ENCODE measurements around the gene PEX5L.

The PEX5L gene

GRCh38 chr3:179897231-179897630 is 139.5 kb downstream of the PEX5L start:
- Histone ChIP-seq H3K9me3 (ENCODE audit: insufficient read depth, low read length) (no peaks in the 10 kb centered on the region), H3K4me2 (ENCODE audit: low read depth, low read length, poor library complexity, severe bottlenecking) (no peak overlapping the region), H3K9ac (ENCODE audit: low read length) (no peak overlapping the region), H3K36me3 (ENCODE audit: low read length) (no peaks in the 10 kb centered on the region), H3K4me3 (ENCODE audit: insufficient read depth, low read length, poor library complexity, severe bottlenecking) (no peak overlapping the region), H3K27me3 (ENCODE audit: low read length) (no peaks in the 10 kb centered on the region), H4K20me1 (ENCODE audit: low read depth, low read length) (no peaks in the 10 kb centered on the region), H3K27ac (ENCODE audit: low read depth, low read length) (no peak overlapping the region), H2AFZ (ENCODE audit: low read depth, low read length, severe bottlenecking) (no peak overlapping the region), H3K79me2 (ENCODE audit: insufficient read depth, low read length) (no peaks in the 10 kb centered on the region), H3F3A (ENCODE audit: insufficient read depth) (no peaks in the 10 kb centered on the region), H3K9me2 (replicated peaks; ENCODE audit: insufficient read depth, low read length) (no peaks in the 10 kb centered on the region)
- TF ChIP-seq CTCF (IDR thresholded peaks at IDR 0.05; ENCODE audit: insufficient read depth, low read length, poor library complexity, severe bottlenecking) (no peak), EZH2phosphoT487 (conservative IDR thresholded peaks at IDR 0.05; ENCODE audit: low read length) (no peak)

- no peak overlapping the region for H3K27ac ChIP-seq (ENCODE audit: low read depth, low read length)
- no peaks in the 10 kb centered on the region for H3K27me3 ChIP-seq (ENCODE audit: low read length)
- no peak overlapping the region for H3K4me3 ChIP-seq (ENCODE audit: insufficient read depth, low read length, poor library complexity, severe bottlenecking)
- no peak overlapping the region for H3K9ac ChIP-seq (ENCODE audit: low read length)
- H3F3A ChIP-seq (ENCODE audit: insufficient read depth): no peaks in the 10 kb centered on the region
- no peaks in the 10 kb centered on the region for H3K36me3 ChIP-seq (ENCODE audit: low read length)
- no peaks in the 10 kb centered on the region for H3K79me2 ChIP-seq (ENCODE audit: insufficient read depth, low read length)
- no peaks in the 10 kb centered on the region for H4K20me1 ChIP-seq (ENCODE audit: low read depth, low read length)
- TF ChIP-seq EZH2phosphoT487 (conservative IDR thresholded peaks at IDR 0.05; ENCODE audit: low read length) (no peak), CTCF (IDR thresholded peaks at IDR 0.05; ENCODE audit: insufficient read depth, low read length, poor library complexity, severe bottlenecking) (no peak)
- H3K9me3 ChIP-seq (ENCODE audit: insufficient read depth, low read length): no peaks in the 10 kb centered on the region
- no peaks in the 10 kb centered on the region for H3K9me2 ChIP-seq (replicated peaks; ENCODE audit: insufficient read depth, low read length)
- H3K4me2 ChIP-seq (ENCODE audit: low read depth, low read length, poor library complexity, severe bottlenecking): no peak overlapping the region
- no peak overlapping the region for H2AFZ ChIP-seq (ENCODE audit: low read depth, low read length, severe bottlenecking)
These were observed 140.2 kb downstream of the PEX5L start for GRCh38 chr3:179896507-179896906.

GRCh38 chr3:179895330-179895729 is 141.4 kb downstream of the PEX5L start:
- Histone ChIP-seq H3K4me3 (ENCODE audit: insufficient read depth, low read length, poor library complexity, severe bottlenecking) (no peak overlapping the region), H3K36me3 (ENCODE audit: low read length) (no peaks in the 10 kb centered on the region), H3K9ac (ENCODE audit: low read length) (no peak overlapping the region), H3K27me3 (ENCODE audit: low read length) (no peaks in the 10 kb centered on the region), H3K9me2 (replicated peaks; ENCODE audit: insufficient read depth, low read length) (no peaks in the 10 kb centered on the region), H3K79me2 (ENCODE audit: insufficient read depth, low read length) (no peaks in the 10 kb centered on the region), H3F3A (ENCODE audit: insufficient read depth) (no peaks in the 10 kb centered on the region), H3K4me2 (ENCODE audit: low read depth, low read length, poor library complexity, severe bottlenecking) (no peak overlapping the region), H2AFZ (ENCODE audit: low read depth, low read length, severe bottlenecking) (no peak overlapping the region), H3K27ac (ENCODE audit: low read depth, low read length) (no peak overlapping the region), H4K20me1 (ENCODE audit: low read depth, low read length) (no peaks in the 10 kb centered on the region), H3K9me3 (ENCODE audit: insufficient read depth, low read length) (no peaks in the 10 kb centered on the region)
- TF ChIP-seq EZH2phosphoT487 (conservative IDR thresholded peaks at IDR 0.05; ENCODE audit: low read length): no peak
- no peak for TF ChIP-seq CTCF (IDR thresholded peaks at IDR 0.05; ENCODE audit: insufficient read depth, low read length, poor library complexity, severe bottlenecking)
